Measurements from ENCODE around the gene MAGOH.

The MAGOH gene

DNA sequence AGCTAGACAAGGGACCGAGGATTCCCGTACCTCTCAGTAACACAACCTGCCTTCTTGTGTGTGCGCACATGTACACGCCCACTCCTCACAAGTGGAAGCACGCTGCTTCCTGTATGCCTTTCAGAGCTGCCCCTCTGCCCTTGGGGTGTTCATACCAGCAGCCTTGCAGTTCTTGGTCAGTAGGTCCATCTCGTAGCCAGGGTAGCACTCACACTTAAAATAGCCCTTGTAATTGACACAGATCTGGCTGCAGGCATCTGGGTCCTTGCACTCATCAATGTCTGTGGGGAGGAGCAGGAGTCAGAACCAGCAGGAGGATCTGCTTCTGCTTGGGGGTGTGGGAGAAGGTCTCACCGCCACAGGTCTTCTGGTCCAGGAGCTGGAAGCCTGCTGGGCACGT, 32.6 kb upstream of the MAGOH start:
- no peak for DNase-seq (ENCODE audit: low read depth)

DNA sequence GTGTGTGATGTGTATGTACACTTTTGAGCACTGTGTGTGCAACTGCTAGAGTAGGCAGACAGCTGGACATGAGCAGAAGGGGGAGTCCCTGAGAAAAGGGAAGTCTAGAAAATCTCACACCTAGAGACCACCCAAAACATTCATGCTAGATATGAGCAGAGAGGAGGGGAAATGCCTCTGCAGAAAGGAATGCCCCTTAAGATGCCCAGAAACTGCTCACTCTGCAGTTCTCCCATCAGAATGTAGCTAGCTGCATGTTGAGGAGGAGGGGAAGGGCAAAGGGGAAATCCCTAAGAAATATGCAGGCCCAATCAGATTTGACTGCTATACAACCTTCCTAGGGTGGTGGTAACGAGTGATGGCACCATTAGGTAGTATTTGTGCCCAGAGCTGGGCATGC, 31.8 kb upstream of the MAGOH start:
- DNase-seq (ENCODE audit: low read depth): no peak

DNA sequence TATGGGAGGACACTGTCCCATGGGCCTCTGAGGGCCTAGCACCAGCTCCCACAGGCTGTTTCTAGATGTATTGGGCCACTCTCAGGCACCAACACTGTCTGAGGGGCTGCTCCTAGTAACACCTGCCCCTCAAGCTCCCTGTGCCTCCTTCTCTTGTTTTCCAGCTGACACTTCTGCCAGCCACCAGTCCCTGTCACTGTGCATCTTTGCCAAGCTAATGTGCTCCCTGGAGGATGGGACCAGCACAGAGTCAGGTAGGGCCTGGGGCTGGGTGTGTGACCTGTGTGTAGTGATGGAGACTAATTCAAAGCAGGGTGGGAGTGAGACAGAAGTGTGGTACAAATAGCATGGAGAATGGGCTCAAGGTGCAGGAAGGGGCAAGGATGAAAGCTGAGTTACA, 29.4 kb upstream of the MAGOH start:
- no peak for DNase-seq (ENCODE audit: low read depth)

DNA sequence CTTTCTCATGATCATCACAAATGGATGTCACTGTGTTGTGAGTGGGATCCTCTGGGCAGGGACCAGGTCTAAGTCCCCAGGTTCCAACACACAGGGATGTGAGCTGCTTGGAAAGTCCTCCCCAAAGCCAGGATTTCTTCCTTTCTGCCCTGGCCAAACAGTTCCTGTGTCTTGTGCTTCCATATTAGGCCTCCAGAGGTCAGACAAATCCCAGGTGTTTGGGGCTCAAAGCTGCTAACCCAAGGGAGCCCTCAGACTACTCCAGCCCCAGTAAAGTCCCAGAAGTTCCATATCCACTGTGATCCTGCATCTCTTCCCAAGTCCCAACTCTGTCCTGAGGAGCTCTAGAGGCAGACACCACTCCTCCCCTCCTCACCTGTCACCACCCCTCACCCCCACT, 27.7 kb upstream of the MAGOH start:
- DNase-seq (ENCODE audit: low read depth): no peak

DNA sequence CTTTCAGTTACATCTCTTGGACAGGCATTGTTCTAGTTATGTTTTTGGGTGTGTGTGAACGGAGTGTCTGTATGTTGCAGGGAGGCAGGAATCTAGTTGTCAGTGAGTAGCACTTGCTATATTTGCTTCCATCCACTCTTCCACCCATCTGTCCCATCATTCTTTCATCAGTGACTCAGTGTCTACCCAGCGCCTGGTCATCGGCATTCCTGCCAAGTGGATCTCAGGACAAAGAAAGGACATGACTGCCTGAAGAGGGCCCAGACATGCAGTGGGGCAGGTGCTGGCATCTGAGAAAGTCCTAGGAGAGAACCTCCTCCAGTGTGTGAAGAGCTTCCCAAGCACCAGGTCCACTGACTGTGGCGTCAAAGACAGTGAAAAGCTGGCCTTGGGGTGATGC, 27.3 kb upstream of the MAGOH start:
- no peak for DNase-seq (ENCODE audit: low read depth)

DNA sequence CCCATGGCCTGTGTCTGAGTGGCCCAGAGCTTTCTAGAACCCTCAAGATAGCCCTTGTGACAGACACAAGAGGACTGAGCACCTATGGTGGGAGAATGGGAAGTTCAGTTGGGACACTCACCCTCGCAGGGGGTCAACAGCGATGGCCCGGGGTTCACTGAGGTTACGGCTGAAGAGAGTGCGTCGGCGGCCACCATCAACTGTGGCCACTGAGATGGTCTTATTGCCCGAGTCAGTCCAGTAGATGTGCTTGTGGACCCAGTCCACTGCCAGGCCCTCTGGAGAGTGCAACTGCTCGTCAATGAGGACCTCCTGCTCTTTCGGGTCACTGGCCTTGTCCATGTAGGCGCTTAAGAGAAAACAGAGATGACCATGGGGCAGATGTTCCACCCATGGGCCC, 25.7 kb upstream of the MAGOH start:
- DNase-seq (ENCODE audit: low read depth): no peak

DNA sequence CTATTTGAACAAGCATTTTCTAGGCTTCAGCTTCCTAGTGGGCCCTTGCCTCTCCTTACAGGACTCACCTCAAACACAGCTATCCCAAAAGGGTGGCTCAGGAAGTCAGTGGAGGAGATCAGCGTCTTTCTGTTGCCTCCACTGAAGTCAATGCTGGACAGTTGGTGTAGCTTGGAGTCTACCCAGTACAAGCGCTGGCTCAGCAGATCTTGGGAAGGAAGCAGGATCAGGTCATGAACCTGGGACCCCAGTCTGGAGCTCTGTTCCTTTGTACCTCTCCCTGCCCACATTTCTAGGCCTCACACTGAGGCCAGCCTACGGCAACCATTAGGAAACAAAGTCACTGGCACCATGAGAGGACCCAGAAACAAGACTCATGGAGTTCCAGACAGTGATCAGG, 23.7 kb upstream of the MAGOH start:
- no peak for DNase-seq (ENCODE audit: low read depth)

DNA sequence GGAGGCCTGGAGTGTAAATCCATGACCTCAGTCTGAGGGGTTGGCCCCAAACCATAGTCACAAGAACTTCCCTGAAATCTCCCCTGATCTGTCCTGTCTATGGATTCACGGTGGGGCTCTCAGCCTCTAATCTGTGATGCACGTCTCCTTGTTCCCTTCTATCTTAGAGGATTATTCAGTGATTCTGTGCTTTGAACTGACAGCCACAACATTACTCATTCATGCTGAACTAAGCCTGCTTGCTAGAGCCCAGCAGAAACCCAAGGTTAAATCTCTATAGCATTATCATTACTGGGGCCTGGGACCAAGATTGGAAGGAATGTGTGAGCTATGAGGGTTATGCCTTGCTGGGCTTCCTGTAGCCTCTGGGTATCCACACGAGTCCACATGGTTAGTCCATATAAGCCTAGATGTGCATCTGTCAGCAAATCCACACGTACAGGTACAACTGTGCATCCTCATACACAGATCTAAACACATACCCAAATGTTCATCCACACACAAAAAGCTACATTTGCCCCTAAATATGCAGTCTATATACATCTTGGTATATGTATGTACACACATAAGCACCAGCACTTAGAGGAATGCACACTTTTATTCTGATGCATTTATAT, 22.4 kb upstream of the MAGOH start:
- DNase-seq (ENCODE audit: low read depth): no peak

DNA sequence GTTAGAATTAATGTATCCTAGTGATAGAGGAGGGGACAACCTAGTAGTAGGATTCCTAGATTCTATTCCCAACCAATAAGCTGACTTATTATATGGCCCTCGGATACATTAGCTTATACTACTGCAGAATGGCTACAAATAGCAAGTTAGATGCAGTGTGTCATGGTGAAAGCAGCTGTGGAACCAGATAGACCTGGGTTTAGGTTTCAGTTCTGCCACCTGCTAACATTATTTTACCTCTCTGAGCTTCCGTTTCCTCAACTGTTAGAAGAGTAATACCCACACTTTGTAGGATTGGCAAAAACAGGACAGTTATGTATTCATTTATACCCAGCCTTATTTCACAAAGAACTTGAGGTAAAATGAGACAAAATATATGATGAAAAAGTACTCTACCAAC, 21.6 kb upstream of the MAGOH start:
- no peak for DNase-seq (ENCODE audit: low read depth)

DNA sequence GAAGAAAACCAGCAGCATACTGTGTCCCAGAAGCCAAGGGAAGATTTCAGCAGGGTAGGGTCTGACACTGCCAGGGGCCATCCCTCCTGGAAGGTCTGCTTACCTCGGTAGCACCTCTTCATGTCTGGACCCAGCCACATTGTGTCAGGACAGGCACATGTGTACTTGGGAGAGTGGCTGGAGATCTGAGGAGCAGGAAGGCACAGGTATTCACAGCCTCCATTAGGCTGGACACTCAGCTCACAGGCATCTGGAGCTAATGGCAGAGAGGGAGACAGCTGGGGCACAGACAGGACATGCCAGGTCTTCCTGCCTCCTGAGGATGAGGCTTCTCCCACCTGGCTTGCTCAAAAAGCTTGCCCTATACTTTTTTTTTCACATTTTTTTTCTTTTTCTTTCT, 19.9 kb upstream of the MAGOH start:
- DNase-seq (ENCODE audit: low read depth): no peak

DNA sequence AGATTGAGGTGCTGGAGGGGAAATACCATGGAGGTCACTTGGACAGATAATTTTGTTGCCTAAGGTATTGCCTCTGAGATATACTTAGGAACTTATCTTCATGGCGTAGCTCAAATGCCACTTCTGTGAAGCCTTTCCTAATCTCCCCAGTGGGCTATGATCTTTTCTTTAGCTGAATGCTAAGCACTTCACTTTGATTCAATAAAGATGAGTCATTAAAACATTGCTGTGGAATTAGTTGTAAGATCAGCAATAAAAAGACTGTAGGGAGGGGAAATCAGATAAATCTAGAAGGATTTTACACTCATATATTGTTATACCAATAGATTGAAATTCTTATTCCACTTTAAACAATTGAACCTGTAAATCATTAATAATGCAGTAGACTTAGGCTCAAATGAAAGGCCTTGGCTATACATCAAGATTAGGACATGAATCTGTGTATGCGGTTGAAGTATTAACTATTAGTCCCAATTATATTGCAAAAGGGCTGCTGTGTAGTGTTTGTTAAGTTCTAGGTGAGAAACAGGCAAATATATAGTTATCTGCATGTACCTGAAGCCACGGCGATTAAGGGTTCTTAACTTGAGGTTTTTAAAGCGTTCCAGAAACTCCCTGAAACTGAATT, 19.2 kb upstream of the MAGOH start:
- no peak for DNase-seq (ENCODE audit: low read depth)

DNA sequence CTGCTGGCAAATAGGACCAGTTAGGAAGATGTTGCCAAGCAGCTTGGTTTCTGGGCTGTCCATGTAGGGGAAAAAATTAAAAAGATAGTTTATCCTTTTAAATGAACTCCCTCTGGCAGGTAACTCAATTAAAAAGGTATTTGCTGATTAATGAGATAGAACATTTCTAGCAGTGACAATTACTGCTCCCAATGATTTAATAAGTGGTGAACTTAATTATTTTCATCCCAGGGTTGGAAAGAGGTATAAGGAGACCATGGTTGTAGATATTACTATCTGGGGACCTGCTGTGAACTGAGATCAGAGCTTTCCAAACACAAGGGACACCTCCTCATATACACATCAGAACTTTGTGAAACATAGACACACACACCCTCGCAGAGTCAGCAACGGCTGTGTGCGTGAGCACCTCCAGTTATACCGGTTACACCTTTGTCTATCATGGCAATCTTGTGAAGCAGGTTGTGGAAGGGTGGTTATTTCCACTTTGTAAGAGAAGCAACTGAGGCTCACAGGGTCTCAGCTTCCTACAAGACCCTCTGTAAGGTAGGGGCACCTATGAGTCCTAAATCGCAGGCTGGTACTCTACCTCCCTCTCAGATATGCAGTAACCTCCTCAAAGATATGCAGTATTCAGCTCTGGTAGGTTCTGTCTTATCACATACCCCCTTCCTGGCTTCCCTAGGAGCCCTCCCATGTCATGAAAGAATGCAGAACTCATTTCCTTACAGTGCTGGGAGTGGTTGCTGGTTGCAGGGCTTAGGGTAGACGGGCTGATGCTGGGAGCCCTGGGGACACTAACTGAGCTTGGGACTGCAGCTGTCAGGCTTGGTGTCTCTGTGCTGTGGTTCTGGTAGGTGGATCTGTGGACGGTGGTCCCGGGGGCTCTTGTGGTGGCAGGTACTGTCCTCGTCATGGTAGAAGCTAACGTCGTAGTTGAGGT, 18.5 kb upstream of the MAGOH start:
- DNase-seq (ENCODE audit: low read depth): no peak

DNA sequence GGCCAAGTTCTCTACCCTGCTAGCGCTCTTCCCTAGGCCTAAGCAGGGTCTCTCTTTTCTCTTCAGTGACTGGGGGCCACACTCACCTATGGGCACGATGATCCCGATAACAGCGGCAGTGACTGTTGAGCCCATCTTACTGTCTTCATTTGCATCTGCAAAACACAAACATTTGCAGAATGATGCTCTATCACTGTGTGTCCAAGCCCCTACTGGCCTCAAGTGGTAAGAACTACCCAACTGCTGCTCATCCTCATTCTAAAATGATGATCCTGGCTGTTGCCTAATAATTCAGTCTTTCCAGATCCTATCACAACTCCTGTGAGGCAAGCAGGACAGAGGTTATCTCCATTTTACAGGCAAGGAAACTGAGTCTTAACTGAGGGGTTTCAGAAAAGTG, 16.7 kb upstream of the MAGOH start:
- no peak for DNase-seq (ENCODE audit: low read depth)

DNA sequence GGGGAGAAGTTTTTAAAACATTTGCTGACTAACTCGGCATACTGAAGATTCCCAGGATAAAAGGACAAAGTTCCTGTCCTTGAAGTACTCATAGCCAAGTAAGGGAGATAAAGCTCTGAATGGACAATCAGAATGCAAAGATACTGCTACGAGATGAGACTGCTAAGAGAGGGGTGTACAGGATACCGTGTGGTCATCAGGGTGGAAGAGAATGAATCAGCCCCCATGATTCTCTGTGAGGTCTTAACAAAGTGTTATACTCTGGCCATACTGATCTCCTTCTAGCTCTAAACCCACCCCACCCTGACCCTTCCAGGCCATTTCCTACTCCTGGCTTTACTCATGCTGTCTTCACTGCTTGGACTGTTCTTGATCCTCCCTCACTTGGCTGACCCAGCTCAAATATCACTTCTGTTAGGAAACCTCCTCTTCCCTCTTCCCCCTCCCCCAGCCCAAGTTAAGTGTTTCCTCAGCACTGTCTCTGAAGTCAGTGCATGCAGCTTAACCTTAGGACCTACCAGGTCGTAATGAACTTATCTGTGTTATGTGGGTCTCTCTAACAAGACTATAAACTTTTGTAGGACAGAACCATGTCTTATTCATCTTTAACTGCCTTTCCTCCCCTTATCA, 15.8 kb upstream of the MAGOH start:
- no peak for DNase-seq (ENCODE audit: low read depth)

DNA sequence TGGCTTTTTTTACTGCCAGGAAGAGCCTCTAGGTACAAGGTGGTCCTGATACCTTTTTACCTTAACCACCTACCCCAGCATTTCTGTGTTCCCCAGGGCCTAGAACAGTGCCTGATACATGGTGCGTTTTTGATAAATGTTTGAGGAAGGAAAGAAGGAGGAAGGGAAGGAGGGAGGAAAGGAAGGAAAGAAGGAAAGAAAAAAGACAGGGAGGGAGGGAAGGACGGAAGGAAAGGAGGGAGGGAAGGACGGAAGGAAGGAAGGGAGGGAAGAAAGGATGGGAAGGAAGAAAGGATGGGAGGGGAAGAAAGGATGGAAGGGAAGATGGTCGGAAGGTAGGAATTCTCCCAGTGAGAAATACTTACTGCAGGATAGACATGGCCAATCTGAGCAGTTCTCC, 12.0 kb upstream of the MAGOH start:
- no peak for DNase-seq (ENCODE audit: low read depth)

DNA sequence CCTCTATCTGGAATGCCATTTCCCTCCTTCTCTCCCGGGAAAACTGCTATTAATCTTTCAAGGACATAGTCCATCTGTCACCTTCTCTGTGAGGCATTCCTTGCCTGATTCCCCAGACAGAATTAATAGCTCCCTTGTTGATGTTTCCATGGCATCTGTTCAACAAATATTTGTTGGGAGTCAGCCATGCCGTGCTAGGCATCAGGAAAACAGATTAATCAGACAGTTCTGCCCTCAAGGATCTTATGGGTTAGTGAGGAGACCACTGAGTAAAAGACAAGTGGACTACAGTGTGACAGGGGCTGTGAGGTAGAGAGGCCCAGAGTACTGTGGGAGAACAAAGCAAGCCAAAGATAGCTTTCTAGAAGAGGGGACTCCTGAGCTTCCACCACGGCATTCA, 11.4 kb upstream of the MAGOH start:
- no peak for DNase-seq (ENCODE audit: low read depth)

DNA sequence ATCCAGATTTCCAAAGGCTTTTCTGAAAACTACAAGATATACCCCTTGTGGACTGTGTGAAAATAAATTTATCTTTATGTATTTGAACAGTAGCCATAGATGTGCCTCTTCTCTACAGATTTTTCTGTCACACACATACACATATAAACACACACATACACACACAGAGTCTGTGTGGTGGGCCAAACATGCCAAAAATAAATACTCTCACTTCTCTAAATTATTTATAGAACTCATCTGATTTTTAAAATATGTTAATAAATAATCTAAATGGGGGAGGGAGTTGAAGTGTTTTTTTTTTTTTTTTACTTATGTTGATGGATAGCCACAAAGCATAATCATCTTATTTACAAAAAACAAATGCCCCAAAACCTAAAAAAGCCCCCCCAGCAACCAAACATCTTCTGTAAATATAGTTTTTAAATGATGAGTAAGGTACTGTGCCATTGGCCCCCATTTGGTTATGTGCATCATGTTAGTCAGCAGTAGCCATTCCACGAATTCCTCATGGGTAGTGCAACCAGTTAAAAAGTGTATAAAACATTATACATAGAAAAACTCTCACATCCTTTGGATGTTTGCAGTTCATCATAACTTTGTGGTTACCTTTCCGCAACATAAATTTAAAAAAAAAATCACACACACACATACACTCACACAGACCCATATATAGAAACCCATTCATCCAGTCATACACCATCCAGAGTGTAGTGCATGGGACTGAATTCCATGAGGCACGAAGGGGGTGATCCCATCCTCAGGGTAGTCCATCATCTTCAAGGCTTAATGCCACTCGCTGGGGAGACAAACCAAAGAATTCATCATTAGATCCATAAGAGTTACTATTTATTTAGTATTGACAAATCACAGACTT, 8.2 kb upstream of the MAGOH start:
- no peak for DNase-seq (ENCODE audit: low read depth)

DNA sequence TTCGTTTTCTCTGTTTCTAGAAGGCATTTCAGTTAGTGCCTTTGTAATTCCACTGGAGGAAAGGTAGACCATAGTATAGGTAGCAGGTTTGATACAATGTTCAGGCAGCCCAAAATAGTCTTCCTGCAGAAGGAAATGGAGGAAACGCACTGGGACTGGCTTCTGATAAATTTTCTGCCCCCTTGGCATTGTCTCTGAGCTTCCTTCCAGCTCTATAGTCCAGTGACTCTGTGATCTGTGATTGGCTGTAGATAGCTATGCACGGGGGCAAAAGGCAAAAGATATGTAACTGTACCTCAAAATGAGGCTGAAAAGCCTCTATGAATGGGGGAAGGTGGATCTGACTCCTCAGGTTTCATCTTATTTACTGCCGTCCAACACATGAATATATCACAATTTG, 5.8 kb upstream of the MAGOH start:
- no peak for DNase-seq (ENCODE audit: low read depth)

DNA sequence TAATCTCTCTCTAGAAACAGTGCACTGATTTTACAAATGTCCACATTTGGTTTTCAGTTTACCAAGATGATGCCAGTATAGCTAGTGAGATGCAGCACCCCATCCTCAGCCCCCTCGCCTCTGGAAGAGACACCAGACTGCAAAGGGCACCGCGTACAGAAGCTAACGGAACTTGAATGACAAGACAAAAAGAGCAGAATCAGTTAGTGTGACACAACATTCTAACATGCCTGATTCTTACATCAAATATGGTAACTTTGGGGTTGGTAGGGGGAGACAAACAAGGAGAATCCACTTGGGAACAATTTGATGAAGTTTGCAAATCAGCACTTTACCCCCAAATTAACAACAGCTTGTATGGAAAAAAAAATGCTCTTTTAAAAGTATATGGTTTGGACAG, 4.1 kb upstream of the MAGOH start:
- no peak for DNase-seq (ENCODE audit: low read depth)

DNA sequence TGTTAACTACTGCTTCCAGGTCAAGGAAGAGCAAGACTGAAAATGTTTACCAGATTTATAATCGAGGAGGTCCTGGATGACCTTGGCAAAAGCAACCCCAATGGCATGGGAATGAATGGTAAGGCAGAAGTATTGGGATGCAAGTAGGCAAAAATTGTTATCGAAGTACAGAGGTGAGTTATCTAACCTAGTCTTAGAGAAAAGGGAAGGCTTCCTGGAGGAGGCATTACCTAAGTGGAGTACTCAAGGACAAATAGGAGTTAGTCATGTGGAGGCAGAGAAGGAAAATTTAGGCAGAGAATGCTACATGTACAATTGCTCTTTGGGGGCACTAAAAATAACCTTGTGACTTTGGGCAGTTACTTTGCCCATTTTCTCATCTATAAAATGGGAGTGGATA, 3.5 kb upstream of the MAGOH start:
- DNase-seq (ENCODE audit: low read depth): no peak

DNA sequence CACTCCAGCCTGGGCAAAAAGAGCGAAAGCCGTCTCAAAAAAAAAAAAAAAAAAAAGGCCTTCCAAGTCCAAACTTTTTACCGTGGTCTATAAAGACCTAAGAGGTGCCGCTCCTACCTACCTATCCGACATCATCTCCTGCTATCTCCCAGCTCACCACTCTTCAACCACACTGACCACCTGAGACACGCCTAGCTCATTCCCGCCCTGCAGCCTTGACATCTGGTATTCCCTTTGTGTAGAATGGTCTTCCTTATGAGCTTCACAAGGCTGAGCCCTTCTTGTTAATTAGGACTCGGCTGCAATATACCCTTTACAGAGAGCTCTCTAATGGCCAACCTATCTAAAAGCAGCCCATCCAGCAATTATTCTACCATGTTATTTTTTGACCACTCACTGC, 680 bp downstream of the MAGOH start:
- DNase-seq (ENCODE audit: low read depth): no peak

DNA sequence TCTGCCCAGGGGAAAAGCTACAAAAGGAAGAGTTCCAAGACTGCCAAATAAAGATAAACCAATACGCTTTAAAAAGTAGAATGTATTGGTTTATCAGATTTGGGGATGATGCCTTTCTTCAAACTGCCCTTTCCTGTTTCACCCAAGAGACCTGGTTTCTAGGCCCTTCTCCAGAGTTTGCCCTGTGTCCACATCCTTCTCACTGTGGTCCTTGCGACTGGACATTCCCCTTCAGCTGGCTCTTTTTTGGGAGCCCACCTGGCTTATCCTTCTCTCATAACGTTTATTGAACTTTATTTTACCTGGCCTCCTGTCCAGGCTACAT, 17.4 kb downstream of the MAGOH start:
- no peak for DNase-seq (ENCODE audit: low read depth)

All from stimulated activated CD4-positive, alpha-beta T cell treated with anti-CD3 and anti-CD28 coated beads, Interleukin-2, amount 100 ng/mL, for 4 hours (primary cell).